K562 (cell line): ENCODE measurements around the gene RNF25.

Experiments
- CBX1 ChIP-seq: sonication (generic); IDR thresholded peaks from 2 replicates; pipeline ENCODE4 v1.6.1; 2016; ENCODE audit warnings: antibody characterized with exemption, low read depth, mild to moderate bottlenecking
- GABPA ChIP-seq: fragments of 200-800 bp; sonication (Bioruptor generic); conservative IDR thresholded peaks from 2 replicates; pipeline ENCODE4 v1.6.1; 2016; ENCODE audit warnings: low read depth, missing genetic modification characterization, missing compliant biosample characterization

DNA sequence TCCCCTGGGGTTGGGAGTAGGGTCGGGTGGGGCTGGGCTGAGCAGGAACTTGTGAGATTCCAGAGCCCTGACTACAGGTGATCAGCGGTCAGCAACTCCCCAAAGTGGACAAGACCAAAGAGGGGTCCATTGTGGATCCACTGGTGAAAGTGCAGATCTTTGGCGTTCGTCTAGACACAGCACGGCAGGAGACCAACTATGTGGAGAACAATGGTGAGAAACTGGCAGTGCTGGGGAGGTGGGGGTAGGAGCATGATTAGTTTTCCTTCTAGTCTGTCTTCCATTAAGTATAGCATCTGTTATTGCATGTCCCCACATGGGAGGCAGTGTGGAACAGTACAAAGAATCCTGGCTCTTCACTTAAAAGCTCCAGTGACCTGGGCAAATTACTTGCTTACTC is 36.1 kb downstream of the RNF25 start:
- TF ChIP-seq GABPA (tag), result no peak
- TF ChIP-seq CBX1, result no peak
